MM.1S (cell line): ENCODE measurements around the gene SMCO1.
A peak's percentile ranks its signal among the peaks of the same experiment; 100 is the strongest.

Experiments used
- DNase-seq: peaks from one replicate; pipeline ENCODE4 v3.0.0-alpha.2; 2015
- H2AFZ ChIP-seq: fragments of 300-600 bp; sonication (generic); 2 replicates; pipeline ENCODE4 v1.6.0; 2016; ENCODE audit warnings: antibody characterized with exemption, low read length
- H3F3A ChIP-seq: fragments of 300-600 bp; sonication (generic); 2 replicates; pipeline ENCODE4 v1.6.1; 2016; ENCODE audit warnings: mild to moderate bottlenecking, antibody characterized with exemption, low read length, moderate library complexity, mixed read lengths; ENCODE audit not compliant: insufficient read depth
- H3K27ac ChIP-seq: fragments of 300-600 bp; sonication (generic); 2 replicates; pipeline ENCODE4 v1.5.1; 2016; ENCODE audit warnings: mild to moderate bottlenecking, low read length
- H3K27me3 ChIP-seq: fragments of 300-600 bp; sonication (generic); replicated peaks from 2 replicates; pipeline ENCODE4 v1.6.0; 2016; ENCODE audit warnings: low read length; ENCODE audit not compliant: insufficient read depth
- H3K36me3 ChIP-seq: fragments of 300-600 bp; sonication (generic); replicated peaks from 2 replicates; pipeline ENCODE4 v1.6.1; 2016; ENCODE audit warnings: mild to moderate bottlenecking, low read length, mixed read lengths; ENCODE audit not compliant: insufficient read depth
- H3K4me1 ChIP-seq: fragments of 300-600 bp; sonication (generic); 2 replicates; pipeline ENCODE4 v1.6.1; 2016; ENCODE audit warnings: low read length, mixed read lengths
- H3K4me2 ChIP-seq: fragments of 300-600 bp; sonication (generic); 2 replicates; pipeline ENCODE4 v1.6.0; 2016; ENCODE audit warnings: low read depth, low read length
- H3K4me3 ChIP-seq: fragments of 300-600 bp; sonication (generic); 2 replicates; pipeline ENCODE4 v1.5.1; 2016; ENCODE audit warnings: low read length, mixed read lengths
- H3K79me2 ChIP-seq: fragments of 300-600 bp; sonication (generic); 2 replicates; pipeline ENCODE4 v1.6.1; 2016; ENCODE audit warnings: mixed run types, low read length, mixed read lengths
- H3K9ac ChIP-seq: fragments of 300-600 bp; sonication (generic); 2 replicates; pipeline ENCODE4 v1.6.1; 2016; ENCODE audit warnings: low read length, mixed read lengths
- H3K9me2 ChIP-seq: fragments of 300-600 bp; sonication (generic); replicated peaks from 2 replicates; pipeline ENCODE4 v1.6.1; 2016; ENCODE audit warnings: mild to moderate bottlenecking, low read length, mixed read lengths; ENCODE audit not compliant: insufficient read depth
- H3K9me3 ChIP-seq: fragments of 300-600 bp; sonication (generic); replicated peaks from 2 replicates; pipeline ENCODE4 v1.6.1; 2016; ENCODE audit warnings: mild to moderate bottlenecking, low read length, mixed read lengths; ENCODE audit not compliant: insufficient read depth
- H4K20me1 ChIP-seq: fragments of 300-600 bp; sonication (generic); 2 replicates; pipeline ENCODE4 v1.6.1; 2016; ENCODE audit warnings: mild to moderate bottlenecking, low read length, moderate library complexity, mixed read lengths; ENCODE audit not compliant: insufficient read depth
- CTCF ChIP-seq: fragments of 300-600 bp; sonication (generic); IDR thresholded peaks from 2 replicates; pipeline ENCODE4 v1.5.1; 2016; ENCODE audit warnings: antibody characterized with exemption, low read length, mixed read lengths
- EZH2 ChIP-seq: fragments of 300-600 bp; sonication (generic); optimal IDR thresholded peaks from 2 replicates; pipeline ENCODE3; 2017; ENCODE audit warnings: low read depth, mild to moderate bottlenecking, antibody characterized with exemption, low read length, mixed read lengths
- EZH2phosphoT487 ChIP-seq: fragments of 300-600 bp; sonication (generic); IDR thresholded peaks from 2 replicates; pipeline ENCODE4 v1.6.1; 2018; ENCODE audit warnings: antibody characterized with exemption, low read length

Gene SMCO1

GRCh38 chr3:196518966-196519717 lies 4.0 kb upstream of the SMCO1 start:
- H3K9me2 ChIP-seq, result no peaks in the 10 kb centered on the region
- H3K4me1 ChIP-seq, result peaks cover 44% of the 10 kb centered on the region
- TF ChIP-seq EZH2phosphoT487, result no peak
- peak; percentile 94 for TF ChIP-seq CTCF
- H4K20me1 ChIP-seq, result no peaks in the 10 kb centered on the region
- H3K9ac ChIP-seq, result peak overlapping the region; percentile 22; the same call in 1 of the 2 replicates
- peak overlapping the region; percentile 50 for H3K4me2 ChIP-seq
- peak; percentile 93 for DNase-seq
- no peak overlapping the region for H3K27ac ChIP-seq
- H3F3A ChIP-seq, result peaks cover 23% of the 10 kb centered on the region
- no peaks in the 10 kb centered on the region for H3K9me3 ChIP-seq
- H3K27me3 ChIP-seq, result no peaks in the 10 kb centered on the region
- no peak overlapping the region for H3K4me3 ChIP-seq
- H3K79me2 ChIP-seq, result no peaks in the 10 kb centered on the region
- peak overlapping the region; percentile 58 for H2AFZ ChIP-seq
- no peaks in the 10 kb centered on the region for H3K36me3 ChIP-seq

GRCh38 chr3:196517919-196518318 lies 2.8 kb upstream of the SMCO1 start:
- Histone ChIP-seq H3K9ac (no peak overlapping the region), H3K4me2 (peak overlapping the region; percentile 50), H3K79me2 (no peaks in the 10 kb centered on the region), H3K36me3 (no peaks in the 10 kb centered on the region), H2AFZ (peak overlapping the region; percentile 4; the same call in 1 of the 2 replicates), H3F3A (peaks cover 23% of the 10 kb centered on the region), H3K4me1 (peaks cover 44% of the 10 kb centered on the region), H3K4me3 (no peak overlapping the region), H3K9me2 (no peaks in the 10 kb centered on the region), H3K27me3 (no peaks in the 10 kb centered on the region), H4K20me1 (no peaks in the 10 kb centered on the region), H3K27ac (peak overlapping the region; percentile 3; the same call in 1 of the 2 replicates), H3K9me3 (no peaks in the 10 kb centered on the region)
- no peak for TF ChIP-seq EZH2phosphoT487
- TF ChIP-seq CTCF, result no peak
- no peak for TF ChIP-seq EZH2
- DNase-seq, result peak; percentile 99

GRCh38 chr3:196517162-196517800 lies 2.1 kb upstream of the SMCO1 start:
- peak; percentile 8 for DNase-seq
- no peak for TF ChIP-seq EZH2
- TF ChIP-seq CTCF, result no peak; the same call in 1 of the 2 replicates
- TF ChIP-seq EZH2phosphoT487, result no peak

More at GRCh38 chr3:196517162-196517800, 2.1 kb upstream of the SMCO1 start:
- no peak overlapping the region for H3K9ac ChIP-seq
- peak overlapping the region; percentile 4; the same call in 1 of the 2 replicates for H2AFZ ChIP-seq
- H3K4me3 ChIP-seq, result no peak overlapping the region
- no peaks in the 10 kb centered on the region for H3K79me2 ChIP-seq
- no peaks in the 10 kb centered on the region for H3K9me2 ChIP-seq
- H3K27me3 ChIP-seq, result no peaks in the 10 kb centered on the region
- H3K27ac ChIP-seq, result peak overlapping the region; percentile 3; the same call in 1 of the 2 replicates
- H3F3A ChIP-seq, result peaks cover 23% of the 10 kb centered on the region
- H3K4me1 ChIP-seq, result peaks cover 44% of the 10 kb centered on the region
- H4K20me1 ChIP-seq, result no peaks in the 10 kb centered on the region
- no peaks in the 10 kb centered on the region for H3K36me3 ChIP-seq
- no peaks in the 10 kb centered on the region for H3K9me3 ChIP-seq
- H3K4me2 ChIP-seq, result peak overlapping the region; percentile 50; the same call in 1 of the 2 replicates
